ENCODE data around the gene FSD1L. TPM values are rescaled to one million over a fixed set of nuclear protein-coding genes. Genes with fewer than 3 reads are reported as not detected.

FSD1L gene
- total and polyA plus RNA-seq, 2 of the 13 experiments (the other 11 are each of a cell fraction or from before 2014, with no cell fraction given): 4.1 to 5.1 TPM

DNA sequence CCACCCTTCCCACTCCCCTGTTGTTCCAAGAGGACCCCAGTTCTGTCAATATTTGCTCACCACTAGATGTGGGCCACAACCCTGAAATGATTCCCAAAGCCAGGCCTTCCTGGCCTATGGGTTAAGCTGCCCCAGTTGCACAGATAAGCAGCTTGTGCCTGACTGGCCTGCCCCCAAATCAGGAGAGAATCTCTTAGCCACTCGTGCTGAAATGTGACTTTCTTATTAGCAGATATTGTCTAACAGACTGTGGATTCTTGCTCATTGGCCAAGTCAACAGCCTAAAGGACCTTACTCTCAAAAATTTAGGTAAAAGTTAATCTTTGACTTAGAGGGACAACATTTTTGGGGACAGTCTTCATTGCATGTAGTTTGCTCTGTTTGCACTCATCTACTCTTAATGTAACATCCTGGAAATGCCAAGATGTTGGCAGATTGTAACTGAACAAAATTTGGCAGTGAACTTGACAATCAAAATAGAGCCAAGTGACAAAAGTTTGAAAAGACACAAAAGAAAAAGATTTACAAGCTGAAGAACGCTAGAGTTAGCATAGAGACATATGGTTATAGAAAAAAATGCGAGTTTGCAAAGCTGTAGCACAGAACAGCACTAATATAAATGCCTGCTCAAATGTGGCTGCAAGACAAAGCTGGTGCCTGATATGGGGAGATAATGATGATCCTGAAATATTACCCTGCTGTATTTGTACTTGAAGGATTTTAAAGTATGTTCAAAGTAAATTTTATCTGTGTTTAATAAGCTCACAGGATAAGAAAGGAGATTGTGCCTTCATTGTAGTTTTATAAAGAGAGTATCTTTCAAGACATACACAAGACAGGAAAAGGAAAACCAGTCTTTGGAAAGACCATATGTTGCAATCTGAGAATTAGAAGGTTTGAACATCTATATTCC is 29.0 kb upstream of the FSD1L start (continued):
- peak; percentile 53 for TF ChIP-seq SKI (IDR thresholded peaks at IDR 0.05; ENCODE audit: partially characterized antibody)
- TF ChIP-seq HCFC1 (IDR thresholded peaks at IDR 0.05; ENCODE audit: low read depth, low read length): no peak
- no peak for TF ChIP-seq ISX (CRISPR knock-in tag; conservative IDR thresholded peaks at IDR 0.05)
- TF ChIP-seq ZNF33B (CRISPR knock-in tag; IDR thresholded peaks at IDR 0.05): no peak
- TF ChIP-seq, protein P1, sequence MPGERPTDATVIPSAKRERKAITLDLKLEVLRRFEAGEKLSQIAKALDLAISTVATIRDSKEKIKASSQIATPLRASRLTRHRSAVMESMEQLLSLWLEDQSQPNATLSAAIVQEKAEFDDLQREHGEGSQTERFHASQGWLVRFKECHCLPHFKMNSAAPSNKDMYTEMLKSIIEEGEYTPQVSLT (CRISPR knock-in tag; IDR thresholded peaks at IDR 0.05; ENCODE audit: borderline replicate concordance, low read depth): no peak
- peak; percentile 95 for TF ChIP-seq PITX1 (CRISPR knock-in tag; IDR thresholded peaks at IDR 0.05)
- TF ChIP-seq, protein P2, sequence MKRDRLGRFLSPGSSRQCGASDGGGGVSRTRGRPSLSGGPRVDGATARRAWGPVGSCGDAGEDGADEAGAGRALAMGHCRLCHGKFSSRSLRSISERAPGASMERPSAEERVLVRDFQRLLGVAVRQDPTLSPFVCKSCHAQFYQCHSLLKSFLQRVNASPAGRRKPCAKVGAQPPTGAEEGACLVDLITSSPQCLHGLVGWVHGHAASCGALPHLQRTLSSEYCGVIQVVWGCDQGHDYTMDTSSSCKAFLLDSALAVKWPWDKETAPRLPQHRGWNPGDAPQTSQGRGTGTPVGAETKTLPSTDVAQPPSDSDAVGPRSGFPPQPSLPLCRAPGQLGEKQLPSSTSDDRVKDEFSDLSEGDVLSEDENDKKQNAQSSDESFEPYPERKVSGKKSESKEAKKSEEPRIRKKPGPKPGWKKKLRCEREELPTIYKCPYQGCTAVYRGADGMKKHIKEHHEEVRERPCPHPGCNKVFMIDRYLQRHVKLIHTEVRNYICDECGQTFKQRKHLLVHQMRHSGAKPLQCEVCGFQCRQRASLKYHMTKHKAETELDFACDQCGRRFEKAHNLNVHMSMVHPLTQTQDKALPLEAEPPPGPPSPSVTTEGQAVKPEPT (CRISPR knock-in tag; IDR thresholded peaks at IDR 0.05; ENCODE audit: low read depth): no peak
- no peak for TF ChIP-seq PHF8 (CRISPR knock-in tag; IDR thresholded peaks at IDR 0.05)
- TF ChIP-seq, protein P3, sequence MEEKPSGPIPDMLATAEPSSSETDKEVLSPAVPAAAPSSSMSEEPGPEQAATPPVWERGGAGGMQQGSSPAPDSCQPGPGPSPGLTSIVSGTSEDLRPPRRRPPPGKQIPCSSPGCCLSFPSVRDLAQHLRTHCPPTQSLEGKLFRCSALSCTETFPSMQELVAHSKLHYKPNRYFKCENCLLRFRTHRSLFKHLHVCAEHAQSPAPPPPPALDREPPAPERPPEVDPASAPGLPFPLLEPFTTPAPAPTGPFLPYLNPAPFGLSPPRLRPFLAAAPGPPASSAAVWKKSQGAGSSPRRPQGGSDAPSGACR (CRISPR knock-in tag; IDR thresholded peaks at IDR 0.05): no peak; the same call in 1 of the 2 replicates
- TF ChIP-seq, protein P4, sequence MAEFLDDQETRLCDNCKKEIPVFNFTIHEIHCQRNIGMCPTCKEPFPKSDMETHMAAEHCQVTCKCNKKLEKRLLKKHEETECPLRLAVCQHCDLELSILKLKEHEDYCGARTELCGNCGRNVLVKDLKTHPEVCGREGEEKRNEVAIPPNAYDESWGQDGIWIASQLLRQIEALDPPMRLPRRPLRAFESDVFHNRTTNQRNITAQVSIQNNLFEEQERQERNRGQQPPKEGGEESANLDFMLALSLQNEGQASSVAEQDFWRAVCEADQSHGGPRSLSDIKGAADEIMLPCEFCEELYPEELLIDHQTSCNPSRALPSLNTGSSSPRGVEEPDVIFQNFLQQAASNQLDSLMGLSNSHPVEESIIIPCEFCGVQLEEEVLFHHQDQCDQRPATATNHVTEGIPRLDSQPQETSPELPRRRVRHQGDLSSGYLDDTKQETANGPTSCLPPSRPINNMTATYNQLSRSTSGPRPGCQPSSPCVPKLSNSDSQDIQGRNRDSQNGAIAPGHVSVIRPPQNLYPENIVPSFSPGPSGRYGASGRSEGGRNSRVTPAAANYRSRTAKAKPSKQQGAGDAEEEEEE (CRISPR knock-in tag; IDR thresholded peaks at IDR 0.05; ENCODE audit: borderline replicate concordance): no peak
- no peak for TF ChIP-seq SNAI1 (CRISPR knock-in tag; IDR thresholded peaks at IDR 0.05; ENCODE audit: borderline replicate concordance)
- TF ChIP-seq ZNF607 (CRISPR knock-in tag; IDR thresholded peaks at IDR 0.05; ENCODE audit: borderline replicate concordance): no peak
- no peak for TF ChIP-seq TP53 (CRISPR knock-in tag; conservative IDR thresholded peaks at IDR 0.05)
- TF ChIP-seq, protein P5, sequence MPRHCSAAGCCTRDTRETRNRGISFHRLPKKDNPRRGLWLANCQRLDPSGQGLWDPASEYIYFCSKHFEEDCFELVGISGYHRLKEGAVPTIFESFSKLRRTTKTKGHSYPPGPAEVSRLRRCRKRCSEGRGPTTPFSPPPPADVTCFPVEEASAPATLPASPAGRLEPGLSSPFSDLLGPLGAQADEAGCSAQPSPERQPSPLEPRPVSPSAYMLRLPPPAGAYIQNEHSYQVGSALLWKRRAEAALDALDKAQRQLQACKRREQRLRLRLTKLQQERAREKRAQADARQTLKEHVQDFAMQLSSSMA (CRISPR knock-in tag; IDR thresholded peaks at IDR 0.05): no peak
- TF ChIP-seq, protein P6, sequence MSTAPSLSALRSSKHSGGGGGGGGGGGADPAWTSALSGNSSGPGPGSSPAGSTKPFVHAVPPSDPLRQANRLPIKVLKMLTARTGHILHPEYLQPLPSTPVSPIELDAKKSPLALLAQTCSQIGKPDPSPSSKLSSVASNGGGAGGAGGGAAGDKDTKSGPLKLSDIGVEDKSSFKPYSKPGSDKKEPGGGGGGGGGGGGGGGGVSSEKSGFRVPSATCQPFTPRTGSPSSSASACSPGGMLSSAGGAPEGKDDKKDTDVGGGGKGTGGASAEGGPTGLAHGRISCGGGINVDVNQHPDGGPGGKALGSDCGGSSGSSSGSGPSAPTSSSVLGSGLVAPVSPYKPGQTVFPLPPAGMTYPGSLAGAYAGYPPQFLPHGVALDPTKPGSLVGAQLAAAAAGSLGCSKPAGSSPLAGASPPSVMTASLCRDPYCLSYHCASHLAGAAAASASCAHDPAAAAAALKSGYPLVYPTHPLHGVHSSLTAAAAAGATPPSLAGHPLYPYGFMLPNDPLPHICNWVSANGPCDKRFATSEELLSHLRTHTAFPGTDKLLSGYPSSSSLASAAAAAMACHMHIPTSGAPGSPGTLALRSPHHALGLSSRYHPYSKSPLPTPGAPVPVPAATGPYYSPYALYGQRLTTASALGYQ (CRISPR knock-in tag; IDR thresholded peaks at IDR 0.05): peak; percentile 54; the same call in 1 of the 2 replicates
- TF ChIP-seq, protein P7, sequence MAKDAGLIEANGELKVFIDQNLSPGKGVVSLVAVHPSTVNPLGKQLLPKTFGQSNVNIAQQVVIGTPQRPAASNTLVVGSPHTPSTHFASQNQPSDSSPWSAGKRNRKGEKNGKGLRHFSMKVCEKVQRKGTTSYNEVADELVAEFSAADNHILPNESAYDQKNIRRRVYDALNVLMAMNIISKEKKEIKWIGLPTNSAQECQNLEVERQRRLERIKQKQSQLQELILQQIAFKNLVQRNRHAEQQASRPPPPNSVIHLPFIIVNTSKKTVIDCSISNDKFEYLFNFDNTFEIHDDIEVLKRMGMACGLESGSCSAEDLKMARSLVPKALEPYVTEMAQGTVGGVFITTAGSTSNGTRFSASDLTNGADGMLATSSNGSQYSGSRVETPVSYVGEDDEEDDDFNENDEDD (CRISPR knock-in tag; IDR thresholded peaks at IDR 0.05; ENCODE audit: borderline replicate concordance): no peak; the same call in 1 of the 2 replicates
- no peak for TF ChIP-seq RBM39 (IDR thresholded peaks at IDR 0.05; ENCODE audit: low read depth, low read length, poor library complexity, severe bottlenecking)
- no peak for TF ChIP-seq MBNL3 (CRISPR knock-in tag; conservative IDR thresholded peaks at IDR 0.05)
- no peak for TF ChIP-seq AGO2 (optimal IDR thresholded peaks at IDR 0.05; ENCODE audit: low read depth, low read length)

All from HepG2 (cell line).